T-helper 2 cell treated with Interferon-gamma antibody and Interleukin-4, amounts not matched to agents 5 μg/mL and 100 μg/mL, for 36 hours (primary cell): Measurements from ENCODE around the gene PTHLH.

Experiments used
- DNase-seq: peaks from one replicate; pipeline ENCODE4 v3.0.0; 2021; ENCODE audit warnings: low spot score
- H3K27ac Mint-ChIP-seq: one replicate; pipeline ENCODE4 v1.8.0; 2021; ENCODE audit warnings: mild to moderate bottlenecking, mixed read lengths
- H3K27me3 Mint-ChIP-seq: one replicate; pipeline ENCODE4 v1.8.0; 2021; ENCODE audit warnings: low read depth, mixed read lengths
- H3K36me3 Mint-ChIP-seq: one replicate; pipeline ENCODE4 v1.8.0; 2021; ENCODE audit warnings: low read depth, mixed read lengths
- H3K4me1 Mint-ChIP-seq: one replicate; pipeline ENCODE4 v1.8.0; 2021; ENCODE audit warnings: low read depth, mixed read lengths
- H3K4me3 Mint-ChIP-seq: one replicate; pipeline ENCODE4 v1.8.0; 2022; ENCODE audit warnings: mild to moderate bottlenecking, moderate library complexity, mixed read lengths
- H3K9me3 Mint-ChIP-seq: one replicate; pipeline ENCODE4 v1.8.0; 2021; ENCODE audit warnings: mixed read lengths

The PTHLH gene

GRCh38 chr12:27972721-27973120, at the start of gene PTHLH:
TSS of gene PTHLH (minus strand) at chr12:27972733. CDS start at chr12:27969494, 3,239 bp downstream.
- H3K4me3 Mint-ChIP-seq: no peak within 1 kb of the TSS
- no peaks in the 10 kb centered on the region for H3K9me3 Mint-ChIP-seq
- peaks cover 14% of the 10 kb centered on the region for H3K4me1 Mint-ChIP-seq
- DNase-seq: no peak
- no peak within 1 kb of the TSS for H3K27ac Mint-ChIP-seq
- peaks cover 1% of the 10 kb centered on the region for H3K36me3 Mint-ChIP-seq
- H3K27me3 Mint-ChIP-seq: peaks cover 87% of the 10 kb centered on the region

- Mint-ChIP-seq H3K27me3 (no peaks in the 10 kb centered on the region), H3K27ac (no peak overlapping the region), H3K9me3 (no peaks in the 10 kb centered on the region), H3K36me3 (no peaks in the 10 kb centered on the region), H3K4me3 (no peak overlapping the region), H3K4me1 (no peaks in the 10 kb centered on the region)
- no peak for DNase-seq
Observed at GRCh38 chr12:28021704-28022103, 49.2 kb upstream of the PTHLH start.

- Mint-ChIP-seq H3K27ac (no peak overlapping the region), H3K27me3 (no peaks in the 10 kb centered on the region), H3K9me3 (no peaks in the 10 kb centered on the region), H3K4me3 (no peak overlapping the region), H3K36me3 (no peaks in the 10 kb centered on the region), H3K4me1 (no peaks in the 10 kb centered on the region)
- no peak for DNase-seq
Observed at GRCh38 chr12:28017873-28018255, 45.3 kb upstream of the PTHLH start.

- H3K4me1 Mint-ChIP-seq: no peaks in the 10 kb centered on the region
- H3K36me3 Mint-ChIP-seq: no peaks in the 10 kb centered on the region
- H3K27me3 Mint-ChIP-seq: no peaks in the 10 kb centered on the region
- H3K27ac Mint-ChIP-seq: no peak overlapping the region
- no peak for DNase-seq
- no peak overlapping the region for H3K4me3 Mint-ChIP-seq
- no peaks in the 10 kb centered on the region for H3K9me3 Mint-ChIP-seq
Observed at GRCh38 chr12:28017126-28017872, 44.8 kb upstream of the PTHLH start.

GRCh38 chr12:28015165-28015564, 42.6 kb upstream of the PTHLH start:
- no peak for DNase-seq
- H3K36me3 Mint-ChIP-seq: no peaks in the 10 kb centered on the region
- no peak overlapping the region for H3K27ac Mint-ChIP-seq
- no peak overlapping the region for H3K4me3 Mint-ChIP-seq
- H3K4me1 Mint-ChIP-seq: no peaks in the 10 kb centered on the region
- H3K9me3 Mint-ChIP-seq: no peaks in the 10 kb centered on the region
- H3K27me3 Mint-ChIP-seq: no peaks in the 10 kb centered on the region

- Mint-ChIP-seq H3K36me3 (no peaks in the 10 kb centered on the region), H3K27me3 (no peaks in the 10 kb centered on the region), H3K9me3 (no peaks in the 10 kb centered on the region), H3K27ac (no peak overlapping the region), H3K4me3 (no peak overlapping the region), H3K4me1 (no peaks in the 10 kb centered on the region)
- no peak for DNase-seq
Observed at GRCh38 chr12:28014196-28014595, 41.7 kb upstream of the PTHLH start.

- no peaks in the 10 kb centered on the region for H3K4me1 Mint-ChIP-seq
- DNase-seq: no peak
- H3K4me3 Mint-ChIP-seq: no peak overlapping the region
Observed at GRCh38 chr12:28012333-28012918, 39.9 kb upstream of the PTHLH start.

GRCh38 chr12:28010036-28010435, 37.5 kb upstream of the PTHLH start:
- H3K9me3 Mint-ChIP-seq: no peaks in the 10 kb centered on the region
- H3K27ac Mint-ChIP-seq: no peak overlapping the region
- H3K4me3 Mint-ChIP-seq: no peak overlapping the region

More at GRCh38 chr12:28012333-28012918, 39.9 kb upstream of the PTHLH start:
- Mint-ChIP-seq H3K27ac (no peak overlapping the region), H3K9me3 (no peaks in the 10 kb centered on the region), H3K27me3 (no peaks in the 10 kb centered on the region), H3K36me3 (no peaks in the 10 kb centered on the region)

GRCh38 chr12:27999970-28000369, 27.4 kb upstream of the PTHLH start:
- DNase-seq: no peak
- Mint-ChIP-seq H3K27ac (no peak overlapping the region), H3K36me3 (no peaks in the 10 kb centered on the region), H3K4me1 (no peaks in the 10 kb centered on the region), H3K9me3 (no peaks in the 10 kb centered on the region), H3K27me3 (no peaks in the 10 kb centered on the region), H3K4me3 (no peak overlapping the region)

More at GRCh38 chr12:28010036-28010435, 37.5 kb upstream of the PTHLH start:
- Mint-ChIP-seq H3K27me3 (no peaks in the 10 kb centered on the region), H3K36me3 (no peaks in the 10 kb centered on the region), H3K4me1 (no peaks in the 10 kb centered on the region)
- DNase-seq: no peak

GRCh38 chr12:27999521-27999920, 27.0 kb upstream of the PTHLH start:
- Mint-ChIP-seq H3K9me3 (no peaks in the 10 kb centered on the region), H3K4me3 (no peak overlapping the region)

GRCh38 chr12:27998658-27999057, 26.1 kb upstream of the PTHLH start:
- Mint-ChIP-seq H3K9me3 (no peaks in the 10 kb centered on the region), H3K27ac (no peak overlapping the region), H3K4me3 (no peak overlapping the region), H3K4me1 (no peaks in the 10 kb centered on the region), H3K36me3 (no peaks in the 10 kb centered on the region), H3K27me3 (no peaks in the 10 kb centered on the region)
- DNase-seq: no peak

More at GRCh38 chr12:27999521-27999920, 27.0 kb upstream of the PTHLH start:
- no peaks in the 10 kb centered on the region for H3K4me1 Mint-ChIP-seq
- no peak overlapping the region for H3K27ac Mint-ChIP-seq
- no peaks in the 10 kb centered on the region for H3K27me3 Mint-ChIP-seq
- no peak for DNase-seq
- H3K36me3 Mint-ChIP-seq: no peaks in the 10 kb centered on the region

GRCh38 chr12:27998170-27998569, 25.6 kb upstream of the PTHLH start:
- no peak overlapping the region for H3K27ac Mint-ChIP-seq
- no peak for DNase-seq
- no peaks in the 10 kb centered on the region for H3K4me1 Mint-ChIP-seq
- H3K9me3 Mint-ChIP-seq: no peaks in the 10 kb centered on the region
- H3K27me3 Mint-ChIP-seq: no peaks in the 10 kb centered on the region
- no peaks in the 10 kb centered on the region for H3K36me3 Mint-ChIP-seq
- H3K4me3 Mint-ChIP-seq: no peak overlapping the region

- no peaks in the 10 kb centered on the region for H3K27me3 Mint-ChIP-seq
- no peak overlapping the region for H3K4me3 Mint-ChIP-seq
- no peak overlapping the region for H3K27ac Mint-ChIP-seq
- H3K36me3 Mint-ChIP-seq: no peaks in the 10 kb centered on the region
- H3K4me1 Mint-ChIP-seq: no peaks in the 10 kb centered on the region
- no peak for DNase-seq
- no peaks in the 10 kb centered on the region for H3K9me3 Mint-ChIP-seq
Observed at GRCh38 chr12:27996761-27997160, 24.2 kb upstream of the PTHLH start.

- no peaks in the 10 kb centered on the region for H3K9me3 Mint-ChIP-seq
- no peaks in the 10 kb centered on the region for H3K27me3 Mint-ChIP-seq
- H3K4me3 Mint-ChIP-seq: no peak overlapping the region
- H3K4me1 Mint-ChIP-seq: no peaks in the 10 kb centered on the region
- no peak overlapping the region for H3K27ac Mint-ChIP-seq
- DNase-seq: no peak
- no peaks in the 10 kb centered on the region for H3K36me3 Mint-ChIP-seq
Observed at GRCh38 chr12:27995406-27995805, 22.9 kb upstream of the PTHLH start.
